Measurements from ENCODE around the gene MYO3B. TPM values are rescaled to one million over a fixed set of nuclear protein-coding genes. Genes with fewer than 3 reads are reported as not detected.

MYO3B gene
- total RNA-seq, 2 donors from 2014 or later = 0.05 to 0.32 TPM

GRCh38 chr2:170647741-170648436 is 469.9 kb downstream of the MYO3B start:
- Histone ChIP-seq H3K36me3 (no peaks in the 10 kb centered on the region), H3K9me3 (no peaks in the 10 kb centered on the region), H3K27me3 (no peaks in the 10 kb centered on the region), H3K9ac (ENCODE audit: low read depth in 2 of 2, low read length in 2 of 2) (no peak overlapping the region), H3K4me1 (no peaks in the 10 kb centered on the region), H3K27ac (no peak overlapping the region), H3K4me3 (no peak overlapping the region)
- no peak for TF ChIP-seq CTCF (IDR thresholded peaks at IDR 0.05)
- no peak for DNase-seq
- intact Hi-C loops (cut with DNase I) = no loop called here

GRCh38 chr2:170651624-170652325 is 473.8 kb downstream of the MYO3B start:
- H3K36me3 ChIP-seq = no peaks in the 10 kb centered on the region
- DNase-seq = no peak
- H3K9ac ChIP-seq (ENCODE audit: low read depth in 2 of 2, low read length in 2 of 2) = no peak overlapping the region
- no peak for TF ChIP-seq CTCF (IDR thresholded peaks at IDR 0.05)
- no peak overlapping the region for H3K27ac ChIP-seq
- no peaks in the 10 kb centered on the region for H3K27me3 ChIP-seq
- H3K4me3 ChIP-seq = no peak overlapping the region
- intact Hi-C loops (cut with DNase I) = no loop called here
- H3K4me1 ChIP-seq = no peaks in the 10 kb centered on the region
- H3K9me3 ChIP-seq = no peaks in the 10 kb centered on the region

- no peak overlapping the region for H3K27ac ChIP-seq
- TF ChIP-seq CTCF (IDR thresholded peaks at IDR 0.05) = no peak
- DNase-seq = no peak
- H3K4me1 ChIP-seq = no peaks in the 10 kb centered on the region
- H3K36me3 ChIP-seq = no peaks in the 10 kb centered on the region
- no peaks in the 10 kb centered on the region for H3K27me3 ChIP-seq
- H3K9ac ChIP-seq (ENCODE audit: low read depth in 2 of 2, low read length in 2 of 2) = no peak overlapping the region
- intact Hi-C loops (cut with DNase I) = no loop called here
- no peaks in the 10 kb centered on the region for H3K9me3 ChIP-seq
- H3K4me3 ChIP-seq = no peak overlapping the region
Measured at GRCh38 chr2:170652637-170653417, 474.9 kb downstream of the MYO3B start.

- DNase-seq = no peak
- Histone ChIP-seq H3K4me3 (no peak overlapping the region), H3K36me3 (no peaks in the 10 kb centered on the region), H3K9ac (ENCODE audit: low read depth in 2 of 2, low read length in 2 of 2) (no peak overlapping the region), H3K9me3 (no peaks in the 10 kb centered on the region), H3K4me1 (no peaks in the 10 kb centered on the region), H3K27ac (no peak overlapping the region), H3K27me3 (no peaks in the 10 kb centered on the region)
- intact Hi-C loops (cut with DNase I) = no loop called here
- TF ChIP-seq CTCF (IDR thresholded peaks at IDR 0.05) = no peak
Measured at GRCh38 chr2:170656669-170657068, 478.7 kb downstream of the MYO3B start.

- intact Hi-C loops (cut with DNase I) = no loop called here
- Histone ChIP-seq H3K36me3 (no peaks in the 10 kb centered on the region), H3K9ac (ENCODE audit: low read depth in 2 of 2, low read length in 2 of 2) (no peak overlapping the region), H3K4me1 (no peaks in the 10 kb centered on the region), H3K9me3 (no peaks in the 10 kb centered on the region), H3K4me3 (no peak overlapping the region), H3K27ac (no peak overlapping the region), H3K27me3 (no peaks in the 10 kb centered on the region)
- no peak for TF ChIP-seq CTCF (IDR thresholded peaks at IDR 0.05)
- peak; percentile 18 for DNase-seq
Measured at GRCh38 chr2:170660409-170660808, 482.5 kb downstream of the MYO3B start.

Data from colonic mucosa (tissue), 4 donors.